SU-DHL-6 (cell line): Measurements from ENCODE around the gene LRP2.

Source experiments
- H2AFZ ChIP-seq: fragments of 200-600 bp; sonication (generic); 2 replicates; pipeline ENCODE4 v1.6.1; 2014; ENCODE audit warnings: low read depth, mild to moderate bottlenecking, moderate library complexity, mixed read lengths, antibody characterized with exemption, low read length; ENCODE audit not compliant: severe bottlenecking
- H3F3A ChIP-seq: fragments of 200-600 bp; shearing (Covaris generic); 2 replicates; pipeline ENCODE4 v1.6.0; 2016; ENCODE audit warnings: antibody characterized with exemption, mild to moderate bottlenecking; ENCODE audit not compliant: insufficient read depth
- H3K27ac ChIP-seq: fragments of 200-600 bp; sonication (generic); 2 replicates; pipeline ENCODE4 v1.5.1; 2016; ENCODE audit warnings: low read depth, mild to moderate bottlenecking, low read length, moderate library complexity, mixed read lengths
- H3K27me3 ChIP-seq: fragments of 200-600 bp; sonication (generic), shearing (Covaris generic); 2 replicates; pipeline ENCODE4 v1.6.0; 2014; ENCODE audit warnings: mild to moderate bottlenecking, low read length
- H3K36me3 ChIP-seq: fragments of 200-600 bp; sonication (generic); 2 replicates; pipeline ENCODE4 v1.6.1; 2014; ENCODE audit warnings: mild to moderate bottlenecking, low read length, mixed read lengths
- H3K4me2 ChIP-seq: fragments of 300-600, 200-600 bp; shearing (Covaris generic), sonication (generic); 2 replicates; pipeline ENCODE4 v1.6.0; 2014; ENCODE audit warnings: low read length, low read depth, mild to moderate bottlenecking; ENCODE audit not compliant: poor library complexity, severe bottlenecking
- H3K4me3 ChIP-seq: fragments of 200-600 bp; sonication (generic); 2 replicates; pipeline ENCODE4 v1.5.1; 2014; ENCODE audit warnings: antibody characterized with exemption, low read length, mild to moderate bottlenecking, mixed read lengths; ENCODE audit not compliant: insufficient read depth, poor library complexity, severe bottlenecking
- H3K79me2 ChIP-seq: fragments of 200-600 bp; sonication (generic); 2 replicates; pipeline ENCODE4 v1.6.1; 2014; ENCODE audit warnings: mild to moderate bottlenecking, low read length, moderate library complexity; ENCODE audit not compliant: insufficient read depth
- H3K9ac ChIP-seq: fragments of 200-600 bp; sonication (generic); 2 replicates; pipeline ENCODE4 v1.7.0; 2014; ENCODE audit warnings: mild to moderate bottlenecking, low read length
- H3K9me2 ChIP-seq: fragments of 200-600 bp; sonication (generic); replicated peaks from 2 replicates; pipeline ENCODE4 v1.6.1; 2014; ENCODE audit warnings: low read length; ENCODE audit not compliant: insufficient read depth
- H3K9me3 ChIP-seq: fragments of 200-600 bp; sonication (generic); 2 replicates; pipeline ENCODE4 v1.6.1; 2014; ENCODE audit warnings: low read length, mixed read lengths; ENCODE audit not compliant: insufficient read depth
- H4K20me1 ChIP-seq: fragments of 200-600 bp; sonication (generic); 2 replicates; pipeline ENCODE4 v1.6.1; 2014; ENCODE audit warnings: low read depth, mild to moderate bottlenecking, antibody characterized with exemption, low read length, moderate library complexity, mixed read lengths
- EZH2phosphoT487 ChIP-seq: fragments of 200-600 bp; sonication (generic), shearing (Covaris generic); conservative IDR thresholded peaks from 2 replicates; pipeline ENCODE4 v1.6.1; 2018; ENCODE audit warnings: mild to moderate bottlenecking, antibody characterized with exemption, low read length, moderate library complexity, mixed read lengths
- TF ChIP-seq, protein P1 (sequence below): fragments of 200-600 bp; sonication (generic); IDR thresholded peaks from one replicate; pipeline ENCODE4 v1.5.1; 2017; ENCODE audit warnings: antibody characterized with exemption, mild to moderate bottlenecking, low read length, moderate library complexity; ENCODE audit not compliant: insufficient read depth, poor library complexity, severe bottlenecking

The LRP2 gene

DNA sequence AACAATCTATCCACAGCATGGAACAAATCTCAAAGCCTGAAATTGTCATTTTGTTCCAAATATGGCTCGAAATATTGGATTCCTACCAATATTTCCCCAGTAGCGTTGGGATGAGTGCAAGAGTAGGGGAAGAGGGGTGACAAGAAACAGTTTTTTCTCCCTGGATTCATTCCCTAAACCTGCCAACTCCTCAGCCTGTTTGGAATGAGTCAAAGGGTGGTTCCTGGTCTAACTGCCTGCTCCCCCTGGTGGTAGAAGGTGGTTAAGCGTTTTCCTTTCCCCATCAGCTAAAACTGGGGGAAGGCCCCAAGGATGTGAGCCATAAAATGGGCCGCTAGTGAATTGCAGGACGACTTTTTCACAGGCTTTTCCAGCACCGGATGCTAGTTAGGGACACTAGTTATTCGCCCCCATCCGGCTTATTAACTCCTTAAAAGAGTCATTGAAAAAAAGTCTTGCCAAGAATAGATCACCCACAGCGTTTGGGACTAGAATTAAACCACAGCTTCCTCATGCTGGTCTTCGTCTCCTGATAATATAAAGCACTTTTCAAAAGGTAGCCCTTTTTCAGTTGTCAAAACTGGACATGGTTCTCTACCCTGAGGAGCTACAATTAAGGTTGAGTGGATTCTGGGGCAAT lies 220.5 kb downstream of the LRP2 start:
- Histone ChIP-seq H2AFZ (no peak overlapping the region), H3K9me2 (no peaks in the 10 kb centered on the region), H3K9me3 (no peaks in the 10 kb centered on the region), H3K4me2 (no peak overlapping the region), H3F3A (no peaks in the 10 kb centered on the region), H3K36me3 (no peaks in the 10 kb centered on the region), H4K20me1 (no peaks in the 10 kb centered on the region), H3K9ac (no peak overlapping the region), H3K79me2 (no peaks in the 10 kb centered on the region), H3K27ac (no peak overlapping the region), H3K27me3 (no peaks in the 10 kb centered on the region), H3K4me3 (no peak overlapping the region)
- TF ChIP-seq, protein P1, sequence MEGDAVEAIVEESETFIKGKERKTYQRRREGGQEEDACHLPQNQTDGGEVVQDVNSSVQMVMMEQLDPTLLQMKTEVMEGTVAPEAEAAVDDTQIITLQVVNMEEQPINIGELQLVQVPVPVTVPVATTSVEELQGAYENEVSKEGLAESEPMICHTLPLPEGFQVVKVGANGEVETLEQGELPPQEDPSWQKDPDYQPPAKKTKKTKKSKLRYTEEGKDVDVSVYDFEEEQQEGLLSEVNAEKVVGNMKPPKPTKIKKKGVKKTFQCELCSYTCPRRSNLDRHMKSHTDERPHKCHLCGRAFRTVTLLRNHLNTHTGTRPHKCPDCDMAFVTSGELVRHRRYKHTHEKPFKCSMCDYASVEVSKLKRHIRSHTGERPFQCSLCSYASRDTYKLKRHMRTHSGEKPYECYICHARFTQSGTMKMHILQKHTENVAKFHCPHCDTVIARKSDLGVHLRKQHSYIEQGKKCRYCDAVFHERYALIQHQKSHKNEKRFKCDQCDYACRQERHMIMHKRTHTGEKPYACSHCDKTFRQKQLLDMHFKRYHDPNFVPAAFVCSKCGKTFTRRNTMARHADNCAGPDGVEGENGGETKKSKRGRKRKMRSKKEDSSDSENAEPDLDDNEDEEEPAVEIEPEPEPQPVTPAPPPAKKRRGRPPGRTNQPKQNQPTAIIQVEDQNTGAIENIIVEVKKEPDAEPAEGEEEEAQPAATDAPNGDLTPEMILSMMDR, result peak; percentile 84
- TF ChIP-seq EZH2phosphoT487, result no peak

DNA sequence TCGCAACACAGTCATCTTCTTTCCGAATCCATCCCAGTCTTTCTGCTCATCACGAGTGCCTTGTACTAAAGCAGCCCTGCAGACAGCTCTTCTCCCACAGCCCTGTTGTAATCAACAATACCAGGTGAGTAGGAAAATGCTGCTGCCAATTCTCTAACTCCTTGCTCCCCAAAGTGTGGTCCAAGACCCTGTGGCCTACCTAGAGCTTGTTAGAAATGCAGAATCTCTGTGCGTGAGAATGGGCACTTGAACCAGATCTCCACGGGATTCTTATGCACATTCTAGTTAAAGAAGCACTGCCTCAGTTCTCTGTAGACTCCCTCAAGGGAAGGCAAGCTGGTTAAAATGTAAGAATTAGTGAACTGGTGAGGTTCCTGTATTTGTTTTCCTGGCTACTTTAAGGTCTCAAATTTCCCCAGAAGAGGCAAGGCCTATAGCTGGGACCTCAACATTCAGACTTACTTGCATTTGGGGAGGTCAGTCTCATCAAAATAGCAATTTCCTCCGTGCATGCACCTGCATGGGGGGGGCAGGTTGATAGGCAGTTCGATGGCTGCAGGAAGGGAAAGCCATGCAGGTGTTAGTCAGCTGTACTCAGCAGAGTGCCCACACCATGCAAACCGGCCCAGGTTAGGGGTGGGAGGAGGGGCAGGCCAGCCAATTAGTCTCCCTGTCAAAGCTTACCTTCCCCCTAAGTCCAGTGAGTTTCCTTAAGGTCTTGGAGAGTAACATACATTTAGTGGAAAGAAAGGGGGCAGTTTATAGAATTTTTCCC lies 222.2 kb downstream of the LRP2 start:
- no peak overlapping the region for H3K4me3 ChIP-seq
- no peaks in the 10 kb centered on the region for H3K27me3 ChIP-seq
- no peak overlapping the region for H3K4me2 ChIP-seq
- no peak for TF ChIP-seq EZH2phosphoT487
- TF ChIP-seq, protein P1, result no peak
- no peak overlapping the region for H3K27ac ChIP-seq
- no peaks in the 10 kb centered on the region for H3F3A ChIP-seq
- H4K20me1 ChIP-seq, result no peaks in the 10 kb centered on the region
- H3K9me3 ChIP-seq, result no peaks in the 10 kb centered on the region
- H3K9ac ChIP-seq, result no peak overlapping the region
- no peaks in the 10 kb centered on the region for H3K36me3 ChIP-seq
- no peak overlapping the region for H2AFZ ChIP-seq
- H3K79me2 ChIP-seq, result no peaks in the 10 kb centered on the region
- no peaks in the 10 kb centered on the region for H3K9me2 ChIP-seq

DNA sequence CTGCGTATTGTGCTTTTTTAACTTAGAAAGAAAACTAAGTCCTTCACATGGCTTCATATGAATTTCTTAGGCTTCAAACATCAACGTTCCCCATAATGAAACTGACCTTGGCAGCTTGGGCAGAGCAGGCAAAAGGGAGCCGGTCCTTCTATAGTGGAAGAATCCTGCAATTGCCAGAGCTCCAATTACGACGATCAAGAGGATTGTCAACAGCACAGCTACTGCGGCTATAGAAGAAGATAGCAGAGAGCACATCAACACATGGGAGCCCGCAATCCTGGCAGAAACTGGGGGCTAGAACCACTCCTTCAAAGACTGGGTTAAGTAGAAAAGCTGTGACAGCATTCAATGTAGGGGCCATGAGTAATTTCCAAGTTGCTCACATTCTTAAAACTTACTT lies 223.2 kb downstream of the LRP2 start:
- TF ChIP-seq EZH2phosphoT487, result no peak
- TF ChIP-seq, protein P1, result no peak
- no peak overlapping the region for H3K27ac ChIP-seq
- H4K20me1 ChIP-seq, result no peaks in the 10 kb centered on the region
- H3K9me2 ChIP-seq, result no peaks in the 10 kb centered on the region
- H3K79me2 ChIP-seq, result no peaks in the 10 kb centered on the region
- H2AFZ ChIP-seq, result no peak overlapping the region
- no peaks in the 10 kb centered on the region for H3F3A ChIP-seq
- no peaks in the 10 kb centered on the region for H3K36me3 ChIP-seq
- no peak overlapping the region for H3K4me2 ChIP-seq
- H3K4me3 ChIP-seq, result no peak overlapping the region
- no peaks in the 10 kb centered on the region for H3K27me3 ChIP-seq
- no peaks in the 10 kb centered on the region for H3K9me3 ChIP-seq
- no peak overlapping the region for H3K9ac ChIP-seq
